GM18519 (cell line): ENCODE data around the gene RRH.
"Not testable (repeated sequence)": the region's sequence is repeated elsewhere in the genome, so short reads cannot be mapped to it uniquely, and the experiment has no call there.

ENCODE experiments used
- ATAC-seq: cut with Tn5 transposase; IDR thresholded peaks from one replicate; pipeline ENCODE4 v1.9.1; 2021; ENCODE audit warnings: mild to moderate bottlenecking, moderate library complexity; ENCODE audit not compliant: unreplicated experiment, low FRiP score

The RRH gene

GRCh38 chr4:109836985-109837384, 9.2 kb downstream of the RRH start:
- ATAC-seq: no peak

- ATAC-seq: no peak
Observed at GRCh38 chr4:109846395-109847098, 18.8 kb downstream of the RRH start.

GRCh38 chr4:109847896-109848442, 20.2 kb downstream of the RRH start, which contains the start of gene LRIT3:
Gene LRIT3, plus strand, starts transcription at chr4:109848107. Its CDS starts 95 bp downstream, at chr4:109848202.
- no peak for ATAC-seq

GRCh38 chr4:109848501-109848900, 20.7 kb downstream of the RRH start:
- ATAC-seq: no peak

GRCh38 chr4:109850601-109851000, 22.8 kb downstream of the RRH start:
- no peak for ATAC-seq

GRCh38 chr4:109859426-109860300, 31.9 kb downstream of the RRH start:
- ATAC-seq: not testable (repeated sequence)

GRCh38 chr4:109861271-109861670, 33.5 kb downstream of the RRH start:
- no peak for ATAC-seq

GRCh38 chr4:109861916-109862511, 34.2 kb downstream of the RRH start:
- no peak for ATAC-seq

GRCh38 chr4:109864134-109864533, 36.4 kb downstream of the RRH start:
- no peak for ATAC-seq

GRCh38 chr4:109870061-109870460, 42.3 kb downstream of the RRH start:
- ATAC-seq: no peak

- ATAC-seq: no peak
Observed at GRCh38 chr4:109872065-109872464, 44.3 kb downstream of the RRH start.

- ATAC-seq: no peak
Observed at GRCh38 chr4:109872950-109873656, 45.3 kb downstream of the RRH start.

- ATAC-seq: no peak
Observed at GRCh38 chr4:109873791-109874514, 46.2 kb downstream of the RRH start.

- ATAC-seq: no peak
Observed at GRCh38 chr4:109875106-109875505, 47.3 kb downstream of the RRH start.

GRCh38 chr4:109875553-109875952, 47.8 kb downstream of the RRH start:
- not testable (repeated sequence) for ATAC-seq

GRCh38 chr4:109876634-109877265, 49.0 kb downstream of the RRH start:
- ATAC-seq: no peak

- peak; percentile 97 for ATAC-seq
Observed at GRCh38 chr4:109877400-109877799, 49.6 kb downstream of the RRH start.

- ATAC-seq: no peak
Observed at GRCh38 chr4:109878355-109878754, 50.6 kb downstream of the RRH start.

GRCh38 chr4:109879081-109879480, 51.3 kb downstream of the RRH start:
- ATAC-seq: no peak
